ENCODE results near the gene LGI4.

GRCh38 chr19:35114353-35115176 lies 20.3 kb downstream of the LGI4 start:
- TF ChIP-seq POLR2A (IDR thresholded peaks at IDR 0.05) = no peak
- TF ChIP-seq CTCF (IDR thresholded peaks at IDR 0.05) = peak; percentile 93 to 99 (median 97)
